ENCODE measurements around the gene KCNJ4.

KCNJ4 gene

GRCh38 chr22:38422611-38423511 is 32.1 kb downstream of the KCNJ4 start (continued):
- TF ChIP-seq HIC1 (tag by site-specific recombination; IDR thresholded peaks at IDR 0.05) = peak; percentile 54; the same call in 1 of the 2 replicates
- no peak for TF ChIP-seq ZNF18 (tag by site-specific recombination; IDR thresholded peaks at IDR 0.05)
- no peak for TF ChIP-seq KLF10 (tag by site-specific recombination; IDR thresholded peaks at IDR 0.05)
- TF ChIP-seq ZNF677 (tag by site-specific recombination; IDR thresholded peaks at IDR 0.05) = no peak
- no peak for TF ChIP-seq SP7 (tag by site-specific recombination; IDR thresholded peaks at IDR 0.05)
- TF ChIP-seq ZFHX2 (tag by site-specific recombination; conservative IDR thresholded peaks at IDR 0.05) = peak; percentile 66
- peak; percentile 81 for TF ChIP-seq ZNF366 (tag by site-specific recombination; conservative IDR thresholded peaks at IDR 0.05)

- H3K4me1 ChIP-seq (ENCODE audit: control insufficient read depth, insufficient read depth, low read length) = no peaks in the 10 kb centered on the region
- CTCF ChIA-PET = interaction anchor here (0.7 to 1.4 kb wide), 4 partner anchors 9 to 557 kb away, joined by 3 to 4 read pairs (median 3); no protein-coding TSS in a partner anchor
- TF ChIP-seq REST (tag by site-specific recombination; IDR thresholded peaks at IDR 0.05) (no peak), ZNF664 (tag by site-specific recombination; IDR thresholded peaks at IDR 0.05) (0 out of 2 replicates have a peak, but pooled peaks have one; percentile 19), ZNF677 (tag by site-specific recombination; IDR thresholded peaks at IDR 0.05) (no peak), HOXA7 (CRISPR knock-in tag; IDR thresholded peaks at IDR 0.05; ENCODE audit: borderline replicate concordance) (no peak), ZNF324 (tag by site-specific recombination; IDR thresholded peaks at IDR 0.05) (no peak), ZNF768 (tag by site-specific recombination; IDR thresholded peaks at IDR 0.05) (0 out of 2 replicates have a peak, but pooled peaks have one; percentile 74), ZNF416 (tag by site-specific recombination; IDR thresholded peaks at IDR 0.05) (no peak), ZNF211 (tag by site-specific recombination; IDR thresholded peaks at IDR 0.05; ENCODE audit: low read depth) (no peak), ZSCAN30 (tag by site-specific recombination; IDR thresholded peaks at IDR 0.05) (no peak), ZNF19 (tag by site-specific recombination; IDR thresholded peaks at IDR 0.05; ENCODE audit: low read depth) (no peak)
- H3K27ac ChIP-seq (ENCODE audit: extremely low read depth, low read depth, low read length) = no peak overlapping the region
- POLR2A ChIA-PET = interaction anchor here (0.8 kb wide), 1 partner anchor 18 kb away, joined by 3 read pairs; no protein-coding TSS in a partner anchor
- H3K36me3 ChIP-seq (ENCODE audit: control insufficient read depth in 2 of 2, insufficient read depth in 1 of 2, low read length in 2 of 2) = no peaks in the 10 kb centered on the region
- no peak overlapping the region for H3K4me3 ChIP-seq (ENCODE audit: low read depth, low read length)
- no peaks in the 10 kb centered on the region for H3K9me3 ChIP-seq (ENCODE audit: control insufficient read depth, insufficient read depth, low read depth, low read length)
Observed at GRCh38 chr22:38420734-38421133, 34.3 kb downstream of the KCNJ4 start.
